ENCODE results near the gene CDC73.

Gene CDC73

DNA sequence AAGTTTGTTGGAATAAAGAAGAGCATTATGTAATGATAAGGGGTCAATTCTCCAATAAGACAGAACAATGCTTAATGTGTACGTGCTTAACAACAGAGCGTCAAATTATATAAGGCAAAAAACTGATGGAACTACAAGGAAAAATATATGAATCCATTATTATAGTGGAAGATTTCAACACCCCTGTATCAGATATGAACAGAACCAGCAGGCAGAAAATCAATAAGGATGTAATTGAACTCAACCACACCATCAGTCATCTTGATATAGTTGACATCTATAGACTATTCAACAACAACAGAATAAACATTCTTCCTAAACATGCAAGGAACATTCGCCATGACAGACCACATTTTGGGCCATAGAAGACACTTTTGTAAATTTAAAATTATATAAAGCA, 3.6 kb upstream of the CDC73 start:
- no peak for DNase-seq (ENCODE audit: extremely low spot score)
- CTCF ChIA-PET, result interaction anchor here (1.4 to 2.1 kb wide), 2 partner anchors 10 to 14 kb away, joined by 3 to 8 read pairs; no protein-coding TSS in a partner anchor
- TF ChIP-seq CTCF (IDR thresholded peaks at IDR 0.05; ENCODE audit: control extremely low read depth, extremely low read depth, low read depth, missing control alignments), result no peak
- POLR2A ChIA-PET, result no interaction called here

GRCh38 chr1:193118803-193119730, 2.8 kb upstream of the CDC73 start:
- no peak for DNase-seq (ENCODE audit: extremely low spot score)
- ChIA-PET POLR2A (no interaction called here), CTCF (interaction anchor here (1.2 to 2.1 kb wide), 4 partner anchors 11 to 37 kb away, joined by 3 to 8 read pairs (median 4); no protein-coding TSS in a partner anchor)
- TF ChIP-seq CTCF (IDR thresholded peaks at IDR 0.05; ENCODE audit: control extremely low read depth, extremely low read depth, low read depth, missing control alignments), result no peak

DNA sequence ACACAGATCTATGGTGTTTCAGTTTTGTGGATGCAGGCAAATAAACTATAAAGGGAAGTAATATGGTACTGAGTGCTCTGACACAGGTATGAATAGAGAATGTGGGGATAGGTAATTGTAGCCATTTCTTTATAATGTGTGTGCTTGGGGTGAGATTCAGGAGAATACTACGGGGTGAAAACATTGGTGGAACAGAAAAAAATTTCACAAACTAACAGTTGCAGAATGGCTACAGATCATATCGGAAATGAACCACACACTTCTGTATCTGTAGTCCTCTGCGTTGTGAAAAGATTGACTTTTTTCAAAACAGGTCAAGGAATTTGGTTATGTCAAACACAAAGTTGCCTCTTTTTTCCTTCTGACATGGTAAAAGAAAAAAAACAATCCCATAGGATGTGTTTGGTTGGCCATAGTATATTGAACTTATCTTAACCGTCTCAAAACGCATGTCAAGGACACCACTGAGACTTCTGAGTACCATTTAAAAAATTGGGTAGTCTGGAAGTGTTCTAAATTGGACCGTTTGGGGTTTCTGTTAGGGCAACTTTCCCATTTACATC, 1.1 kb upstream of the CDC73 start:
- POLR2A ChIA-PET, result no interaction called here
- no peak for DNase-seq (ENCODE audit: extremely low spot score)
- CTCF ChIA-PET, result interaction anchor here (0.8 to 2.5 kb wide), 4 partner anchors 9 to 28 kb away, joined by 3 to 11 read pairs (median 5); no protein-coding TSS in a partner anchor
- TF ChIP-seq CTCF (IDR thresholded peaks at IDR 0.05; ENCODE audit: control extremely low read depth, extremely low read depth, low read depth, missing control alignments), result no peak

DNA sequence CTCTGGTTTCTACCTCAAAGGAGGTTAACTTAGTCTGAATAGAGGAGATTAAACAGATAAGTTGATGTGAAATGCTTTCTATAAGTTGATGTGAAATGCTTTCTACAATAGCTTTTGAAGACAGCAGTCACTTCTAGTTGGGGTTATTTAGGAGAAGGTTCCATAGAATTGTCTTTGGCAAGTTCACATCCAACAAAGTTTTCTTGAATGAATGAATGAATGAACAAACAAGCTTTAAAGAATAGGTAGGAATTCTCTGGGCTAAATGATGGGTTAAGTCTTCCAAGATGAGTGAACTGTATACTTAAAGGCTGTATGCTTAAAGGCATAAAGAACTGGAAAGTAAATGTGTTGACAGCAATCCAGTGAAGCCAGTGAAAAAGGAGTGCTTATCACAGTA, 1.9 kb downstream of the CDC73 start:
- ChIA-PET CTCF (interaction anchor here (1.0 to 3.1 kb wide), 6 partner anchors 13 to 646 kb away, joined by 3 to 40 read pairs (median 4); no protein-coding TSS in a partner anchor), POLR2A (interaction anchor here (0.8 kb wide), 1 partner anchor 18 kb away, joined by 4 read pairs; the partner anchor contains the start of gene GLRX2)
- no peak for DNase-seq (ENCODE audit: extremely low spot score)
- no peak for TF ChIP-seq CTCF (IDR thresholded peaks at IDR 0.05; ENCODE audit: control extremely low read depth, extremely low read depth, low read depth, missing control alignments)

GRCh38 chr1:193125369-193125768, 3.5 kb downstream of the CDC73 start:
- no peak for TF ChIP-seq CTCF (IDR thresholded peaks at IDR 0.05; ENCODE audit: control extremely low read depth, extremely low read depth, low read depth, missing control alignments)
- ChIA-PET CTCF (interaction anchor here (1.0 kb wide), 2 partner anchors 9 to 12 kb away, joined by 3 to 4 read pairs; no protein-coding TSS in a partner anchor), POLR2A (no interaction called here)
- no peak for DNase-seq (ENCODE audit: extremely low spot score)

DNA sequence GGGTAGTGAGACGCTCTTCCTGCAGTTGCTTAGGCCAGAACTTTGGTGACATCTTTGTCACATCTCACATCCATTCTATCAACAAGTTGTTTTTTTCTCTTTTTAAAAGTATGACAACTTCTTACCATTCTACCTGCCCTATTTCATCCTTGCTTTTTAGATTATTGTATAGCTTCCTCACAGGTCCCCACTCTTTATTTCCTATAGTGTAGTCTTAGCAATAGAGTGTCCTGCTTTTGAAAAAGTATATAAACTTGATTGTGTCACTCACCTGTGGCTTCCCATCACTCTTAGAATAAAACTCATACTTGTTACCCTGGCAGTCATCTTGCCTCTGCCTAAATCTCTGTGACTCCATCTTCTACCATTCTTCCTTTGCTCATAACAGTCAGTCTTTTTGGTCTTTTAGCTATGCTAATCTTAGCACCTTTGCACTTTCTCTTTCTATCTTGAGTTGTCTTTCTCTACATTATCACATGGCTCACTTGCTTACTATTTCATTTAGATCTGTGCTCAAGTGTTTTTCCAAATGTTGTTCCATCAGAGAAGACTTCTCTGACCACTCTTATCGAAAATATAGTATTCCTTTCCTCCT, 9.5 kb downstream of the CDC73 start:
- POLR2A ChIA-PET, result no interaction called here
- CTCF ChIA-PET, result interaction anchor here (0.8 kb wide), 1 partner anchor 14 kb away, joined by 3 read pairs; no protein-coding TSS in a partner anchor
- TF ChIP-seq CTCF (IDR thresholded peaks at IDR 0.05; ENCODE audit: control extremely low read depth, extremely low read depth, low read depth, missing control alignments), result no peak
- peak; percentile 19 for DNase-seq (ENCODE audit: extremely low spot score)

Data from GM10248 (cell line).